A673 (cell line): Measurements from ENCODE around the gene TMBIM1. TPM values are rescaled to one million over a fixed set of nuclear protein-coding genes. Genes with fewer than 3 reads are reported as not detected.

Experiments
- BruUV-seq: library from RNA; stranded (reverse); fragments of 400-500 nt; replicated peaks from 2 replicates; lab custom pipeline; 2021; lab: Mats Ljungman, UMichigan
- CTCF ChIA-PET: fragments of 300-600 bp; sonication (Branson Sonifier 250); formaldehyde crosslinking; loops from one replicate; lab custom pipeline; 2022; ENCODE audit warnings: antibody characterized with exemption; lab: Charles Lee
- POLR2A ChIA-PET: fragments of 300-600 bp; sonication (Branson Sonifier 250); formaldehyde crosslinking; loops from one replicate; lab custom pipeline; 2022; ENCODE audit warnings: antibody characterized with exemption; ENCODE audit not compliant: low non-redundant PET; lab: Charles Lee
- DNase-seq: peaks from one replicate; pipeline ENCODE4 v3.0.0-alpha.2; 2015; ENCODE audit warnings: low spot score
- H3K27ac ChIP-seq: fragments of 200-600 bp; sonication (generic); 2 replicates; pipeline ENCODE4 v1.5.1; 2016; ENCODE audit warnings: mixed run types, low read depth, mild to moderate bottlenecking, mixed read lengths, antibody characterized with exemption, low read length; ENCODE audit not compliant: poor library complexity, severe bottlenecking
- H3K27me3 ChIP-seq: fragments of 200-600 bp; sonication (generic); replicated peaks from 2 replicates; pipeline ENCODE4 v1.6.1; 2017; ENCODE audit warnings: mixed run types, low read depth, mild to moderate bottlenecking, mixed read lengths, antibody characterized with exemption, low read length; ENCODE audit not compliant: insufficient read depth, poor library complexity
- H3K36me3 ChIP-seq: fragments of 200-600 bp; sonication (generic); 2 replicates; pipeline ENCODE4 v1.6.1; 2016; ENCODE audit warnings: mixed run types, mild to moderate bottlenecking, mixed read lengths, antibody characterized with exemption, low read length; ENCODE audit not compliant: insufficient read depth, poor library complexity, severe bottlenecking
- H3K4me1 ChIP-seq: fragments of 200-600 bp; sonication (generic); 2 replicates; pipeline ENCODE4 v1.6.1; 2017; ENCODE audit warnings: mixed run types, mild to moderate bottlenecking, mixed read lengths, antibody characterized with exemption, low read length; ENCODE audit not compliant: insufficient read depth, poor library complexity, severe bottlenecking
- H3K4me3 ChIP-seq: fragments of 200-600 bp; sonication (generic); 2 replicates; pipeline ENCODE4 v1.5.1; 2016; ENCODE audit warnings: low read depth, mixed run types, mild to moderate bottlenecking, mixed read lengths, low read length; ENCODE audit not compliant: poor library complexity, severe bottlenecking
- H3K9me3 ChIP-seq: fragments of 200-600 bp; sonication (generic); 2 replicates; pipeline ENCODE4 v1.6.1; 2016; ENCODE audit warnings: mixed run types, low read depth, mild to moderate bottlenecking, mixed read lengths, antibody characterized with exemption, low read length; ENCODE audit not compliant: poor library complexity, severe bottlenecking
- CTCF ChIP-seq: fragments of 300-800, 200-600 bp; sonication (generic); conservative IDR thresholded peaks from 2 replicates; pipeline ENCODE4 v1.5.1; 2017; ENCODE audit warnings: low read depth, mild to moderate bottlenecking, antibody characterized with exemption, low read length, moderate library complexity, mixed read lengths
- EZH2 ChIP-seq: fragments of 200-600 bp; sonication (generic); IDR thresholded peaks from 2 replicates; pipeline ENCODE4 v1.6.1; 2017; ENCODE audit warnings: borderline replicate concordance, low read depth, mild to moderate bottlenecking, mixed read lengths, antibody characterized with exemption, low read length; ENCODE audit not compliant: poor library complexity, severe bottlenecking
- intact Hi-C: fragments of 100-400 bp; cut with micrococcal nuclease; formaldehyde crosslinking; loops from one replicate; pipeline ENCODE4 v1.10.0; 2022; ENCODE audit not compliant: unreplicated experiment
- total RNA-seq: library from RNA; stranded (reverse); gene quantifications from 2 replicates; pipeline ENCODE4 v1.2.3, GENCODE V29; 2021

TMBIM1 gene
- total RNA-seq, 1 experiment from 2014 or later = 43.9 TPM

- intact Hi-C loops = no loop called here
- Histone ChIP-seq H3K27ac (no peak overlapping the region), H3K27me3 (no peaks in the 10 kb centered on the region), H3K4me3 (no peak overlapping the region), H3K9me3 (no peaks in the 10 kb centered on the region), H3K36me3 (peaks cover 82% of the 10 kb centered on the region), H3K4me1 (no peaks in the 10 kb centered on the region)
- TF ChIP-seq CTCF = no peak
- TF ChIP-seq EZH2 = no peak
- POLR2A ChIA-PET = no interaction called here
- CTCF ChIA-PET = no interaction called here
- BruUV-seq = no TSS peak
- no peak for DNase-seq
Observed at GRCh38 chr2:218244204-218244603, 48.1 kb downstream of the TMBIM1 start.

GRCh38 chr2:218238887-218239286 lies 53.4 kb downstream of the TMBIM1 start:
- TF ChIP-seq EZH2 = no peak
- POLR2A ChIA-PET = no interaction called here
- CTCF ChIA-PET = no interaction called here
- Histone ChIP-seq H3K36me3 (peaks cover 78% of the 10 kb centered on the region), H3K9me3 (no peaks in the 10 kb centered on the region), H3K4me3 (no peak overlapping the region), H3K27ac (no peak overlapping the region), H3K27me3 (no peaks in the 10 kb centered on the region), H3K4me1 (no peaks in the 10 kb centered on the region)
- intact Hi-C loops = no loop called here
- BruUV-seq = no TSS peak
- no peak for DNase-seq

- ChIA-PET POLR2A (no interaction called here), CTCF (no interaction called here)
- BruUV-seq = no TSS peak
- Histone ChIP-seq H3K9me3 (no peaks in the 10 kb centered on the region), H3K36me3 (peaks cover 82% of the 10 kb centered on the region), H3K4me1 (no peaks in the 10 kb centered on the region), H3K27me3 (no peaks in the 10 kb centered on the region), H3K27ac (no peak overlapping the region), H3K4me3 (no peak overlapping the region)
- intact Hi-C loops = no loop called here
- no peak for DNase-seq
- TF ChIP-seq CTCF = no peak
- no peak for TF ChIP-seq EZH2
Observed at GRCh38 chr2:218236829-218237228, 55.5 kb downstream of the TMBIM1 start.

GRCh38 chr2:218235017-218235416 lies 57.3 kb downstream of the TMBIM1 start:
- Histone ChIP-seq H3K4me3 (no peak overlapping the region), H3K27ac (no peak overlapping the region), H3K9me3 (no peaks in the 10 kb centered on the region), H3K4me1 (peaks cover 8% of the 10 kb centered on the region), H3K36me3 (peaks cover 85% of the 10 kb centered on the region), H3K27me3 (no peaks in the 10 kb centered on the region)
- TF ChIP-seq CTCF = no peak
- TF ChIP-seq EZH2 = no peak
- BruUV-seq = no TSS peak
- intact Hi-C loops = no loop called here
- ChIA-PET CTCF (no interaction called here), POLR2A (no interaction called here)
- DNase-seq = no peak
